Skeletal muscle cell (primary cell): ENCODE results near the gene HMGB1.
A peak's percentile ranks its signal among the peaks of the same experiment; 100 is the strongest.
"Not testable (repeated sequence)": the region's sequence is repeated elsewhere in the genome, so short reads cannot be mapped to it uniquely, and the experiment has no call there.

Experiments used
- DNase-seq: peaks from one replicate; pipeline ENCODE4 v3.0.0-alpha.2; 2010; ENCODE audit warnings: low read depth
- H3K4me3 ChIP-seq: 2 replicates; pipeline ENCODE4 v1.5.1; 2011; ENCODE audit warnings: low read depth, mild to moderate bottlenecking, control low read depth, low read length, moderate library complexity

HMGB1 gene

DNA sequence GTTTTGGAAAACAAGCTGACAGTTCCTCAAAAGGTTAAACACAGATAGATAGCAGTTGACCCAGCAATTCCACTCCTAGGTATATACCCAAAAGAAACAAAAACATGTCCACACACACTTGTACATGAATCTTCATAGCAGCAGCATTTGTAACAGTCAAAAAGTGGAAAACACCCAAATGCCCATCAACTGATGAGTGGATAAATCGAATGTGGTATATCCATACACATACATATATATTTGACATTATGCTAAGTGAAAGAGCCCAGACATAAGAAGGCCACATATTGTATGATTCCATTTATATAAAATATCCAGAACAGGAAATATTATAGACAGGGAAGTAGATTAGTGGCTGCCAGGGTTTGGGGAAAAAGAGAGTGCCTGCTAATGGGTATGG is 7.9 kb upstream of the HMGB1 start:
- H3K4me3 ChIP-seq, result no peak overlapping the region
- DNase-seq, result no peak

GRCh38 chr13:30466841-30467252 is 1.1 kb upstream of the HMGB1 start:
- DNase-seq, result no peak
- H3K4me3 ChIP-seq, result no peak overlapping the region

- peak overlapping the region; percentile 56 for H3K4me3 ChIP-seq
These were observed 600 bp upstream of the HMGB1 start for GRCh38 chr13:30466358-30466714.

DNA sequence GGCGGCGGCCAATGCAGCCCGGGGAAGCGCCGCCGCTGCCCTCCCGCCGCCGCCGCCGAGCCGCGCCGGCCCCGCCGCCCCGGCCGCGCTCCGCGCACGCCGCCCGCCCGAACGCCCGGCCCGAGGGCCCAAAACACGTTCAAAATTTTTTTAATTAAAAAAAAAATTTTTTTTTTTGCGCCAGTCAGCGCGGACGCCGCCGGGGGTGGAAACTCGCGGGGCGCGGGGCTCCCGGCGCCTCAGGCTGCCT is 468 bp downstream of the HMGB1 start:
- peak overlapping the region; percentile 56 for H3K4me3 ChIP-seq
- DNase-seq, result no peak

More at GRCh38 chr13:30466358-30466714, 600 bp upstream of the HMGB1 start:
- no peak for DNase-seq

GRCh38 chr13:30464496-30465342 is 1.0 kb downstream of the HMGB1 start:
- peak overlapping the region; percentile 61 for H3K4me3 ChIP-seq
- DNase-seq, result peak; percentile 57

DNA sequence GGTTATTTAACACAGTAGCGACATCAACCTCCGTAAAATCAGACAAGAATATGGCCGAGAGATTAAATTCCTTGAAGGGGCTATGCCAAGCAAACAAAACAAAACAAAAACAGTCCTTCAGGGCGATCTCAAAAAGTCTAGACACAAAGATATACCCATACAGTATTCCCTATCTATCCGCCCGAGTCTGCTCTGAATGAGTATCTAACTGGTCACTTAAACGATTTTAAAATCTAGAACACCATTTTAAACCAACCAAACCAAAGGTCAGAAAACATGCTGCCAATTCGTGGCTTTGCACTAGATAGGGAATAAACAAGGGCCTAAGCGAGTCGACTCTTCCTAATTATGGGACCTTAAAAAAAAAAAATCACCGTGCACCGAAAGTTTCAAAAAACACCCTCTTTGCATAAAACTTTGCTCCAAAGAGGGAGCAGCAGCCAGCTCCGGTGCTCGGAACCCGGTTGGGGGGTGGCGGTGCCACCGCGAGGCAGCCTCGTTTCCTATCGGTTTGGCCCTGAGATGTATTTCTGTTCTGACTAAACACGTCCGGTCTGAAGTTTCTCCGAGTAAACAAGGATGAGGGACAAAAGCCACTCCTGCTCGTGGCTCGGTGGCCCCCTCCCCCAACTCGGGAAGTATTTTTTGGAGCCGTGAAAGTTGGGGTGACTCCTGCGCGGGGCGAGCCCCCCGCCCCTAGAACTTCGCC is 1.8 kb downstream of the HMGB1 start:
- H3K4me3 ChIP-seq, result peak overlapping the region; percentile 61
- no peak for DNase-seq

GRCh38 chr13:30461279-30462066 is 4.3 kb downstream of the HMGB1 start:
- DNase-seq, H3K4me3 ChIP-seq: not testable (repeated sequence)

GRCh38 chr13:30457306-30457891 is 8.3 kb downstream of the HMGB1 start:
- H3K4me3 ChIP-seq, result no peak overlapping the region
- no peak for DNase-seq

- DNase-seq, result no peak
These were observed 9.4 kb downstream of the HMGB1 start for GRCh38 chr13:30456290-30456689.

DNA sequence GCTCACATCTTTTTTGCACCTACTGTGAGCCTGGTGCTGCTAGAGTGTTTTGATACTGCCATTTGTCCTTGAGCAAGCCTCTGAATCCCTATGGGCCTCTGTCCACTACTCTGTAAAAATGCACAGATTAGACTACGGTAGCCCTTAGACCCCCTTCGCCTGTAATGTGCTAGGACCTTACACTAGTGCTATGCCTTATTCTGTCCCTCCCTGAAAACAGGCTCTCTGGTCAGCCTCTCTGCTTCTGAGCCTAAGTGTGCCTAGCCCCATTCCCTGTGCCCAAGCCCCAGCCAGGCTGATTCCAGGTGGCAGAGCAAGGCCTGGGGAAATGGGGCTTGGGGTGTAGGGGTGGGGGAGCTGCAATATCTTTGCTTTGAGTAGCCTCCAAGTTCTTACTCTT is 10.7 kb downstream of the HMGB1 start:
- DNase-seq, result no peak
- no peak overlapping the region for H3K4me3 ChIP-seq

More at GRCh38 chr13:30456290-30456689, 9.4 kb downstream of the HMGB1 start:
- H3K4me3 ChIP-seq, result no peak overlapping the region

DNA sequence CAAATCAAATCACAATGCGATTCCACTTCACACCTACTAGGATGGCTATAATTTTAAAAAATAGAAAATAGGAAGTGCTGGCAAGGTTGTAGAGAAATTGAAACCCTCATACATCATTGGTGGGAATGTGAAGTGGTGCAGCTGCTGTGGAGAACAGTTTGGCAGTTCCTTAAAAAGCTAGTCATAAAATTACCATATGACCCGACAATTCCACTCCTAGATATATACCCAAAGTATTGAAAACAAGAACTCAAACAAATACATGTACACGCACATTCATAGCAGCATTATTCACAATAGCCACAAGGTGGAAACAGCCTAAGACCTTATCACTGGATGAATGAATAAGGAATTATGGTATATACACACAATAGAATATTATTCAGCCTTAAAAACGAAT is 12.0 kb downstream of the HMGB1 start:
- no peak for DNase-seq
- H3K4me3 ChIP-seq, result no peak overlapping the region

- not testable (repeated sequence) for DNase-seq
These were observed 14.3 kb downstream of the HMGB1 start for GRCh38 chr13:30451476-30451875.

DNA sequence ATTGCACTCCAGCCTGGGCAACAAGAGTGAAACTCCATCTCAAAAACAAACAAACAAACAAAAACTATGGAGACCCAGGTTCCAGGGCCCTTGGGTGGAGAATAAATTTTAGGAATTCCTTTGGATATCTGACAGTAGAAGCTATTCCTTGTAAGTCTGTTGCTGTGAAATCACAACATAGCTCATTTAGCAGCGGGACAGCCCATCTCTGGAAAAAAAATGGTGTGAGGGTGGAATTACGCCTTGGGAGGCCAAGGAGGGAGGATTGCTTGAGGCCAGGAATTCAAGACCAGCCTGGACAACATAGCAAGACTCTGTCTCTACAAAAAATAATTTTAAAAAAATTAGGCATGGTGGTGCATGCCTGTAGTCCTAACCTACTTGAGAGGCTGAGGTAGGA is 15.7 kb downstream of the HMGB1 start:
- no peak for DNase-seq
- no peak overlapping the region for H3K4me3 ChIP-seq

More at GRCh38 chr13:30451476-30451875, 14.3 kb downstream of the HMGB1 start:
- H3K4me3 ChIP-seq, result not testable (repeated sequence)

DNA sequence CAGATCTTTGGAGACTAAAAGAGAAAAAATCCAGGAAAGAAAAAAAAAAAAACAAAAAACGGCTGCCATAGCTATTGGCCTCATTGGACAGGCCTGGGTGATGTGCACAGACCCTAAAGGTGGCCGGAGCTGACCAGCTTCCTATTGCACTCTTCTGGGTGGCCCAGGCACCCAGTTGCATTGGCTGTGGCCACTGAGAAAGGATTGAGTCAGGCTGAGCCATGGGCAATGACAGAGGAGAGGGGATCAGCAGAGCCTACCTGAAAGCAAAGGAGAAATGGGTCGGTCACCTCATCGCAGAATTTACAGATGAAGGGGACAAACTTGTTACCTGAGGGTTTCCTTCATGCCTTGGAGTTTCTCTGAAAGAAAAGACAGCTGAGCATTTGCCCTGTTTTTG is 17.3 kb downstream of the HMGB1 start:
- no peak for DNase-seq

GRCh38 chr13:30446126-30446500 is 19.6 kb downstream of the HMGB1 start:
- DNase-seq, result no peak
- peak overlapping the region; percentile 6 for H3K4me3 ChIP-seq

More for the DNA sequence above, 17.3 kb downstream of the HMGB1 start:
- H3K4me3 ChIP-seq, result no peak overlapping the region

DNA sequence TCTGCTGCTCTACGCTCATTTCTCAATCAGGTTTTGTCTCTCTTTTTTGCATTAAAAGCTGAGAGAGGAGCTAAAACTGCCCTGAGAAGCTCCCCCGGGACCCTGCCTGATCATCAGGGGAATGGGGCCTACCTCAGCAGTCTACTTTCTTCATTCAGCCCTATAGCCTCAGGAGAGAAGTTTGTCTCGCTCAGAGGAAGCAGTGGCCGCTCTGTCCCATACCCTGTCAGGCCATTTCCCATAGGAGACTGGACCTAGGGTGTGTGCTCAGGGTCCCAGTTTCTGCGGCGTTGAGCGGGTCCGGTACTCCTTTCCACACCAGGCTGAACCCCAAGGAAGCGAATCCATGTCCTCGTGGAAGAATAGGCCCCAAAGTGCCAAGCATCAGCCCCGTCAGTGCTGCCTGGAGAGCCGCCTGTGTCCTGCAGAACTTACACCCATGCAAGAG is 21.8 kb downstream of the HMGB1 start:
- H3K4me3 ChIP-seq, result no peak overlapping the region
- DNase-seq, result no peak

- not testable (repeated sequence) for H3K4me3 ChIP-seq, DNase-seq
These were observed 22.2 kb downstream of the HMGB1 start for GRCh38 chr13:30443491-30443890.

- DNase-seq, result no peak
- no peak overlapping the region for H3K4me3 ChIP-seq
These were observed 22.8 kb downstream of the HMGB1 start for GRCh38 chr13:30442926-30443325.

DNA sequence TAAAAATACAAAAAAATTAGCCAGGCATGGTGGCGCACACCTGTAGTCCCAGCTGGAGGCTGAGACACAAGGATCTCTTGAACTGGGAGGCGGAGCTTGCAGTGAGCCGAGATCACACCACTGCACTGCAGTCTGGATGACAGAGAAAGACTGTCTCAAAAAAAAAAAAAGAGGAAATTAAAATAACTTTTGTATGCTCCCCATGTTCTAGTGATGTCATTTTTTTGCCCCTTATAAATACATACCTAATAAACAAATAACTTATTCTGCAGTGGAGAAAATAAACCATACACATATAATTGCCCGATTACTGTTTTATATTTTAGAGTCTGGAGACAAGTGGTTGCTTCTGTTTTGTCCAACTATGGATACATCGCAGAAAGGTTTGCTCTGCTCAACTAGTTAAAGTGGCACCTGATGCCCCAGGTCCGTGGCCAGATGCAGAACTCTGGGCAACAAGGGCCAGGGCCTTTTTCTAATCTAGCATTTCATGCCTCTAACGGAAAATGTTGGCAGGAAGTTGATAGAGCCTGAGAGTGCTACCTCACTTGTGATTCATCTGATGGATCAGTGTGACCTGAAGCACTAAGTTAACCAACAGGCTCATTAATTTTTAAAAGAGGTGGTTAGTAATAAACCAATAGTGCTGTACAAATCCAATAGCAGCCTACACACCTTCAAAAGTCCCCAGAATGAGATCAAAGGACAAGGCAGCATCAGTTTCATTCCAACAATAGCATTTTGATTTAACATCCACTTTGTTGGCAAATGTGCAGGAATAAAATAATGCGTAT is 24.6 kb downstream of the HMGB1 start:
- DNase-seq, result no peak
- H3K4me3 ChIP-seq, result no peak overlapping the region
